ENCODE data around the gene KIF26A.

The KIF26A gene

GRCh38 chr14:104194716-104195115 is 56.3 kb downstream of the KIF26A start:
- Histone ChIP-seq H3K4me3 (ENCODE audit: control insufficient read depth in 1 of 7, extremely low read depth in 1 of 7, insufficient read depth in 4 of 7, low read depth in 2 of 7, low read length in 6 of 7) (no peak overlapping the region), H3K4me1 (ENCODE audit: control extremely low read depth in 1 of 4, control insufficient read depth in 4 of 4, insufficient read depth in 4 of 4, low read length in 3 of 4) (peaks cover 0 to 4% (median 0%) of the 10 kb centered on the region in 4 experiments), H3K27ac (ENCODE audit: insufficient read depth in 1 of 2, low read depth in 1 of 2, low read length in 2 of 2, poor library complexity in 1 of 2, severe bottlenecking in 2 of 2) (no peak overlapping the region), H3K27me3 (replicated peaks in 2 of 5; ENCODE audit: control insufficient read depth in 4 of 5, insufficient read depth in 5 of 5, low read length in 4 of 5) (peaks cover 0 to 10% (median 2%) of the 10 kb centered on the region in 5 experiments), H3K36me3 (ENCODE audit: control insufficient read depth in 4 of 4, insufficient read depth in 4 of 4, low read length in 3 of 4) (no peaks in the 10 kb centered on the region), H3K9me3 (ENCODE audit: control extremely low read depth in 1 of 5, control insufficient read depth in 4 of 5, insufficient read depth in 2 of 5, low read depth in 1 of 5, low read length in 4 of 5) (no peaks in the 10 kb centered on the region)
- 94% methylated on average over 11 of the region's 11 CpGs for WGBS (ENCODE audit: insufficient coverage)
- no peak for DNase-seq
- CTCF ChIA-PET, result no interaction called here
- POLR2A ChIA-PET, result interaction anchor here (0.6 kb wide), 1 partner anchor 134 kb away, joined by 3 read pairs; no protein-coding TSS in a partner anchor

DNA sequence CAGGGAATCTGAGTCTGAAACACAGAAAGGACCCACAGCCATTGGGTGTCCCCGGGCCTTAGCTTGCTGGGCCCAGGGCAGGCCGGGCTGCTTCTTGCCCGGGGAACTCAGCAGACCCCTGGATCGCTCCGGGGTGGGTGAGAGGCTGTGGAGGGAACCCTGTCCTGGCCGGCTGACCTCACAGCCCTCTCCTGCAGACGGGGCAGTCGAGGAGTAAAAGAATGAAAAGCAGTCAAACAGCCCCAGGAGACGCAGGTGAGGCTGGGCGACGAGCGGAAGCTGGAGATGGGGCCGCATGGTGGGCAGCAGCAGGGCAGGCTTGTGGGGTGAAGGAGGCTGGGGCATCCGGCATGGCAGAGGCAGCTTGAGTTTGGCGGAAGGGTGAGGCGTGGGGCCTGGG is 57.0 kb downstream of the KIF26A start:
- ChIA-PET CTCF (no interaction called here), POLR2A (no interaction called here)
- Histone ChIP-seq H3K9me3 (ENCODE audit: control extremely low read depth in 1 of 5, control insufficient read depth in 4 of 5, insufficient read depth in 2 of 5, low read depth in 1 of 5, low read length in 4 of 5) (no peaks in the 10 kb centered on the region), H3K27me3 (replicated peaks in 2 of 5; ENCODE audit: control insufficient read depth in 4 of 5, insufficient read depth in 5 of 5, low read length in 4 of 5) (peaks cover 0 to 10% (median 2%) of the 10 kb centered on the region in 5 experiments), H3K4me3 (ENCODE audit: control insufficient read depth in 1 of 7, extremely low read depth in 1 of 7, insufficient read depth in 4 of 7, low read depth in 2 of 7, low read length in 6 of 7) (no peak overlapping the region), H3K36me3 (ENCODE audit: control insufficient read depth in 4 of 4, insufficient read depth in 4 of 4, low read length in 3 of 4) (no peaks in the 10 kb centered on the region), H3K27ac (ENCODE audit: insufficient read depth in 1 of 2, low read depth in 1 of 2, low read length in 2 of 2, poor library complexity in 1 of 2, severe bottlenecking in 2 of 2) (no peak overlapping the region), H3K4me1 (ENCODE audit: control extremely low read depth in 1 of 4, control insufficient read depth in 4 of 4, insufficient read depth in 4 of 4, low read length in 3 of 4) (peaks cover 0 to 4% (median 0%) of the 10 kb centered on the region in 4 experiments)
- no peak for DNase-seq
- over 99% methylated on average over 16 of the region's 16 CpGs for WGBS (ENCODE audit: insufficient coverage)

DNA sequence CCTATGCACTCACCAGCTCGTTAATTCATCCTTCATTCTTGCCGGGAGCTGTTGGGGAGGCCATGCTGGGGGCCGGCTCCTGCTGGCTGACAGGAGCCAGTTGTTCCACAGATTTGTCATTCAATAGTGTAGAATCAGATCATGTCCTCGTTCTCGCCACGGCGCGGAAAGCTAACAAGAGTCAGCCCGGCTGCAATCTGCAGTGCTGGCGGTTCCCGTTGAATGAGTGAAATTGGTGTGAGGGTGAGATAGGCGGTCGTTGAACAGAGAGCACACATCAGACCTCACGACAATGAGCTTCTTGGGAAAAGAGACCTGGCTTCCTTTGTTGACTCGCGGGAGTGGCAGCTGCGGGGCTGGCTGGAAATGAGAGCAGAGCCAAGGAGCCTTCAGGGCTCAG is 57.5 kb downstream of the KIF26A start:
- H3K27ac ChIP-seq (ENCODE audit: insufficient read depth in 1 of 2, low read depth in 1 of 2, low read length in 2 of 2, poor library complexity in 1 of 2, severe bottlenecking in 2 of 2), result no peak overlapping the region
- H3K4me1 ChIP-seq (ENCODE audit: control extremely low read depth in 1 of 4, control insufficient read depth in 4 of 4, insufficient read depth in 4 of 4, low read length in 3 of 4), result peaks cover 0 to 4% (median 0%) of the 10 kb centered on the region in 4 experiments
- peaks cover 0 to 10% (median 2%) of the 10 kb centered on the region in 5 experiments for H3K27me3 ChIP-seq (replicated peaks in 2 of 5; ENCODE audit: control insufficient read depth in 4 of 5, insufficient read depth in 5 of 5, low read length in 4 of 5)
- ChIA-PET POLR2A (no interaction called here), CTCF (no interaction called here)
- WGBS (ENCODE audit: insufficient coverage), result 78% methylated on average over 17 of the region's 17 CpGs
- no peak for DNase-seq
- H3K9me3 ChIP-seq (ENCODE audit: control extremely low read depth in 1 of 5, control insufficient read depth in 4 of 5, insufficient read depth in 2 of 5, low read depth in 1 of 5, low read length in 4 of 5), result no peaks in the 10 kb centered on the region
- H3K4me3 ChIP-seq (ENCODE audit: control insufficient read depth in 1 of 7, extremely low read depth in 1 of 7, insufficient read depth in 4 of 7, low read depth in 2 of 7, low read length in 6 of 7), result no peak overlapping the region
- no peaks in the 10 kb centered on the region for H3K36me3 ChIP-seq (ENCODE audit: control insufficient read depth in 4 of 4, insufficient read depth in 4 of 4, low read length in 3 of 4)

- CTCF ChIA-PET, result no interaction called here
Measured at GRCh38 chr14:104196461-104197140, 58.2 kb downstream of the KIF26A start.

GRCh38 chr14:104197449-104198247 is 59.3 kb downstream of the KIF26A start:
- CTCF ChIA-PET, result interaction anchor here (1.3 kb wide), 1 partner anchor 69 kb away, joined by 3 read pairs; no protein-coding TSS in a partner anchor
- H3K9me3 ChIP-seq (ENCODE audit: control extremely low read depth in 1 of 5, control insufficient read depth in 4 of 5, insufficient read depth in 2 of 5, low read depth in 1 of 5, low read length in 4 of 5), result no peaks in the 10 kb centered on the region
- H3K27me3 ChIP-seq (replicated peaks in 2 of 5; ENCODE audit: control insufficient read depth in 4 of 5, insufficient read depth in 5 of 5, low read length in 4 of 5), result peaks cover 0 to 21% (median 2%) of the 10 kb centered on the region in 5 experiments
- WGBS (ENCODE audit: insufficient coverage), result 99% methylated on average over 4 of the region's 5 CpGs
- no peak overlapping the region for H3K27ac ChIP-seq (ENCODE audit: insufficient read depth in 1 of 2, low read depth in 1 of 2, low read length in 2 of 2, poor library complexity in 1 of 2, severe bottlenecking in 2 of 2)
- POLR2A ChIA-PET, result no interaction called here
- DNase-seq, result no peak
- H3K36me3 ChIP-seq (ENCODE audit: control insufficient read depth in 4 of 4, insufficient read depth in 4 of 4, low read length in 3 of 4), result no peaks in the 10 kb centered on the region
- H3K4me3 ChIP-seq (ENCODE audit: control insufficient read depth in 1 of 7, extremely low read depth in 1 of 7, insufficient read depth in 4 of 7, low read depth in 2 of 7, low read length in 6 of 7), result no peak overlapping the region
- H3K4me1 ChIP-seq (ENCODE audit: control extremely low read depth in 1 of 4, control insufficient read depth in 4 of 4, insufficient read depth in 4 of 4, low read length in 3 of 4), result peaks cover 0 to 4% (median 0%) of the 10 kb centered on the region in 4 experiments

More at GRCh38 chr14:104196461-104197140, 58.2 kb downstream of the KIF26A start:
- Histone ChIP-seq H3K9me3 (ENCODE audit: control extremely low read depth in 1 of 5, control insufficient read depth in 4 of 5, insufficient read depth in 2 of 5, low read depth in 1 of 5, low read length in 4 of 5) (no peaks in the 10 kb centered on the region), H3K36me3 (ENCODE audit: control insufficient read depth in 4 of 4, insufficient read depth in 4 of 4, low read length in 3 of 4) (no peaks in the 10 kb centered on the region), H3K27ac (ENCODE audit: insufficient read depth in 1 of 2, low read depth in 1 of 2, low read length in 2 of 2, poor library complexity in 1 of 2, severe bottlenecking in 2 of 2) (no peak overlapping the region), H3K4me3 (ENCODE audit: control insufficient read depth in 1 of 7, extremely low read depth in 1 of 7, insufficient read depth in 4 of 7, low read depth in 2 of 7, low read length in 6 of 7) (no peak overlapping the region), H3K27me3 (replicated peaks in 2 of 5; ENCODE audit: control insufficient read depth in 4 of 5, insufficient read depth in 5 of 5, low read length in 4 of 5) (peaks cover 0 to 10% (median 2%) of the 10 kb centered on the region in 5 experiments), H3K4me1 (ENCODE audit: control extremely low read depth in 1 of 4, control insufficient read depth in 4 of 4, insufficient read depth in 4 of 4, low read length in 3 of 4) (peaks cover 0 to 4% (median 0%) of the 10 kb centered on the region in 4 experiments)
- WGBS (ENCODE audit: insufficient coverage), result 48% methylated on average over 14 of the region's 14 CpGs
- POLR2A ChIA-PET, result no interaction called here
- DNase-seq, result peak in 1 of 3 donors; percentile 5

GRCh38 chr14:104199266-104199895 is 61.0 kb downstream of the KIF26A start:
- CTCF ChIA-PET, result no interaction called here
- no peak for DNase-seq
- no peaks in the 10 kb centered on the region for H3K9me3 ChIP-seq (ENCODE audit: control extremely low read depth in 1 of 5, control insufficient read depth in 4 of 5, insufficient read depth in 2 of 5, low read depth in 1 of 5, low read length in 4 of 5)
- 72% methylated on average over 23 of the region's 23 CpGs for WGBS (ENCODE audit: insufficient coverage)
- H3K27me3 ChIP-seq (replicated peaks in 2 of 5; ENCODE audit: control insufficient read depth in 4 of 5, insufficient read depth in 5 of 5, low read length in 4 of 5), result peaks cover 0 to 25% (median 2%) of the 10 kb centered on the region in 5 experiments
- no peaks in the 10 kb centered on the region for H3K36me3 ChIP-seq (ENCODE audit: control insufficient read depth in 4 of 4, insufficient read depth in 4 of 4, low read length in 3 of 4)
- H3K4me3 ChIP-seq (ENCODE audit: control insufficient read depth in 1 of 7, extremely low read depth in 1 of 7, insufficient read depth in 4 of 7, low read depth in 2 of 7, low read length in 6 of 7), result no peak overlapping the region
- peaks cover 0 to 4% (median 0%) of the 10 kb centered on the region in 4 experiments for H3K4me1 ChIP-seq (ENCODE audit: control extremely low read depth in 1 of 4, control insufficient read depth in 4 of 4, insufficient read depth in 4 of 4, low read length in 3 of 4)
- H3K27ac ChIP-seq (ENCODE audit: insufficient read depth in 1 of 2, low read depth in 1 of 2, low read length in 2 of 2, poor library complexity in 1 of 2, severe bottlenecking in 2 of 2), result no peak overlapping the region
- POLR2A ChIA-PET, result no interaction called here
